OCI-LY7 (cell line): ENCODE data around the gene TSPO. TPM values are rescaled to one million over a fixed set of nuclear protein-coding genes. Genes with fewer than 3 reads are reported as not detected.

Experiments
- BruUV-seq: library from RNA; stranded (reverse); fragments of 400-500 nt; replicated peaks from 2 replicates; lab custom pipeline; 2021; lab: Mats Ljungman, UMichigan
- CTCF ChIA-PET: fragments of 300-600 bp; sonication (Branson Sonifier 250); formaldehyde crosslinking; loops from one replicate; lab custom pipeline; 2022; ENCODE audit warnings: antibody characterized with exemption; ENCODE audit not compliant: unreplicated experiment; lab: Charles Lee
- POLR2A ChIA-PET: fragments of 300-600 bp; sonication (Branson Sonifier 250); formaldehyde crosslinking; loops from one replicate; lab custom pipeline; 2022; ENCODE audit warnings: antibody characterized with exemption; lab: Charles Lee
- DNase-seq: peaks from one replicate; pipeline ENCODE4 v3.0.0-alpha.2; 2015; ENCODE audit warnings: low spot score
- H2AFZ ChIP-seq: fragments of 200-600 bp; sonication (generic), shearing (Covaris generic); 2 replicates; pipeline ENCODE4 v1.6.1; 2014; ENCODE audit warnings: mild to moderate bottlenecking, antibody characterized with exemption, low read length, moderate library complexity
- H3K27ac ChIP-seq: fragments of 200-600 bp; sonication (generic); 2 replicates; pipeline ENCODE4 v1.5.1; 2014; ENCODE audit warnings: mixed run types, low read depth, mild to moderate bottlenecking, moderate library complexity, low read length, inconsistent platforms; ENCODE audit not compliant: poor library complexity, severe bottlenecking
- H3K36me3 ChIP-seq: fragments of 200-600 bp; sonication (generic); 2 replicates; pipeline ENCODE4 v1.6.1; 2014; ENCODE audit warnings: mild to moderate bottlenecking, antibody characterized with exemption, low read length, moderate library complexity, mixed read lengths; ENCODE audit not compliant: insufficient read depth
- H3K4me1 ChIP-seq: fragments of 200-600 bp; sonication (generic); 2 replicates; pipeline ENCODE4 v1.5.1; 2014; ENCODE audit warnings: mild to moderate bottlenecking, low read length; ENCODE audit not compliant: insufficient read depth, poor library complexity, severe bottlenecking
- H3K4me2 ChIP-seq: fragments of 200-600 bp; sonication (generic); 2 replicates; pipeline ENCODE4 v1.6.1; 2014; ENCODE audit warnings: mild to moderate bottlenecking, low read length
- H3K4me3 ChIP-seq: fragments of 200-600 bp; sonication (generic); 2 replicates; pipeline ENCODE4 v1.5.1; 2014; ENCODE audit warnings: mild to moderate bottlenecking, low read depth, low read length; ENCODE audit not compliant: poor library complexity, severe bottlenecking
- H3K79me2 ChIP-seq: fragments of 200-600 bp; sonication (generic); 2 replicates; pipeline ENCODE4 v1.6.1; 2016; ENCODE audit warnings: low read depth, mild to moderate bottlenecking, low read length, moderate library complexity, mixed read lengths; ENCODE audit not compliant: insufficient read depth
- H3K9me2 ChIP-seq: fragments of 200-600 bp; sonication (generic); 2 replicates; pipeline ENCODE4 v1.6.1; 2016; ENCODE audit warnings: mild to moderate bottlenecking, low read length, mixed read lengths; ENCODE audit not compliant: insufficient read depth
- H3K9me3 ChIP-seq: fragments of 200-600 bp; sonication (generic); 2 replicates; pipeline ENCODE4 v1.6.1; 2014; ENCODE audit warnings: mild to moderate bottlenecking, mixed run types, low read length, mixed read lengths
- H4K20me1 ChIP-seq: fragments of 200-600 bp; sonication (generic); 2 replicates; pipeline ENCODE4 v1.6.1; 2014; ENCODE audit warnings: mild to moderate bottlenecking, antibody characterized with exemption, low read length, moderate library complexity, mixed read lengths; ENCODE audit not compliant: insufficient read depth
- CTCF ChIP-seq: fragments of 200-600 bp; sonication (generic); conservative IDR thresholded peaks from 2 replicates; pipeline ENCODE4 v1.5.1; 2014; ENCODE audit warnings: mild to moderate bottlenecking, antibody characterized with exemption, low read length, moderate library complexity, mixed read lengths
- EZH2phosphoT487 ChIP-seq: fragments of 200-600 bp; sonication (generic); IDR thresholded peaks from 2 replicates; pipeline ENCODE4 v1.6.1; 2018; ENCODE audit warnings: low read depth, borderline replicate concordance, mild to moderate bottlenecking, mixed run types, antibody characterized with exemption, low read length, moderate library complexity, mixed read lengths
- intact Hi-C: fragments of 100-400 bp; cut with micrococcal nuclease; formaldehyde crosslinking; loops from one replicate; pipeline ENCODE4 v1.10.0; 2022; ENCODE audit not compliant: unreplicated experiment
- total RNA-seq, 2 experiments: library from RNA; depleted of rRNA in 1 of 2; stranded (reverse); fragments of >200 nt in 1 of 2; shearing (Covaris generic) in 1 of 2; gene quantifications; 2 replicates each; pipeline ENCODE4 v1.2.3, GENCODE V29; 2014 to 2022

Gene TSPO
- total RNA-seq, 2 experiments from 2014 or later = 47.1 to 69.9 TPM

- Histone ChIP-seq H3K9me2 (no peaks in the 10 kb centered on the region), H3K4me2 (no peak overlapping the region), H3K79me2 (no peaks in the 10 kb centered on the region), H3K9me3 (no peaks in the 10 kb centered on the region), H3K27ac (no peak overlapping the region), H3K4me1 (no peaks in the 10 kb centered on the region), H2AFZ (no peak overlapping the region), H3K36me3 (peaks cover 59% of the 10 kb centered on the region), H4K20me1 (no peaks in the 10 kb centered on the region), H3K4me3 (no peak overlapping the region)
- ChIA-PET POLR2A (interaction anchor here (0.6 kb wide), 1 partner anchor 515 kb away, joined by 4 read pairs; no protein-coding TSS in a partner anchor), CTCF (no interaction called here)
- DNase-seq = no peak
- BruUV-seq = no TSS peak
- intact Hi-C loops = no loop called here
- no peak for TF ChIP-seq EZH2phosphoT487
Observed at GRCh38 chr22:43168471-43169309, 17.3 kb downstream of the TSPO start.

- ChIA-PET CTCF (no interaction called here), POLR2A (no interaction called here)
- Histone ChIP-seq H3K79me2 (no peaks in the 10 kb centered on the region), H3K27ac (no peak overlapping the region), H3K4me3 (no peak overlapping the region), H3K36me3 (peaks cover 68% of the 10 kb centered on the region), H3K4me2 (no peak overlapping the region), H2AFZ (no peak overlapping the region), H3K9me2 (no peaks in the 10 kb centered on the region), H3K4me1 (no peaks in the 10 kb centered on the region), H4K20me1 (no peaks in the 10 kb centered on the region), H3K9me3 (no peaks in the 10 kb centered on the region)
- no peak for TF ChIP-seq EZH2phosphoT487
- TF ChIP-seq CTCF = no peak
- no peak for DNase-seq
- intact Hi-C loops = no loop called here
- BruUV-seq = no TSS peak
Observed at GRCh38 chr22:43169310-43170130, 18.2 kb downstream of the TSPO start.

GRCh38 chr22:43170131-43170480, 18.7 kb downstream of the TSPO start:
- H3K9me3 ChIP-seq = no peaks in the 10 kb centered on the region
- no peaks in the 10 kb centered on the region for H4K20me1 ChIP-seq
- H3K4me1 ChIP-seq = no peaks in the 10 kb centered on the region
- no peak overlapping the region for H3K27ac ChIP-seq
- H3K79me2 ChIP-seq = no peaks in the 10 kb centered on the region
- ChIA-PET CTCF (no interaction called here), POLR2A (no interaction called here)
- intact Hi-C loops = no loop called here
- TF ChIP-seq CTCF (no peak), EZH2phosphoT487 (no peak)
- no peaks in the 10 kb centered on the region for H3K9me2 ChIP-seq
- H3K4me2 ChIP-seq = no peak overlapping the region
- no peak overlapping the region for H2AFZ ChIP-seq
- H3K36me3 ChIP-seq = peaks cover 73% of the 10 kb centered on the region
- no peak for DNase-seq
- H3K4me3 ChIP-seq = no peak overlapping the region
- no TSS peak for BruUV-seq
